Measurements from ENCODE around the gene SMIM12. TPM values are rescaled to one million over a fixed set of nuclear protein-coding genes. Genes with fewer than 3 reads are reported as not detected.

The SMIM12 gene
- total and polyA plus RNA-seq, 2 donors: 9.7 to 47.8 TPM

DNA sequence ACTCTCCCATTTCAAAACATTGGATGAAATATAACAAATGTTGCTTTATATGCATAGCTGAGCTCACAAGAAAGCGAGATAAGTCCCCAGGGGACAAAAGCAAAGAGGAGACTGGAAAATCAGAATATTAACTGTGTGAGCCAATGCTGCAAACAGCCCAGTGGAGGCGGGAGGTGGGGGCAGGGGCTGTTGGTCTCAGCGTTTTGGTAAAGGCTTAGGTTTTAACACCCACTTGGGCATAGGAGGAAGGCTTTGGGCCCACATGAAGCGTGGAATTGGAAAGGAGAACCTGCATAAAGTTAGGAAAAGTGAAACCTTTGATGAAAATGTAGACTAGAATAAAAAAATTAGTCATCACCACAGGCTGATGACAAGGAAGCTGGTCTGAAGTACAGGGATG is 30.2 kb upstream of the SMIM12 start:
- H3K27ac ChIP-seq (ENCODE audit: low read depth): no peak overlapping the region
- DNase-seq (ENCODE audit: extremely low spot score): no peak
- 41% methylated on average over 4 of the region's 4 CpGs for WGBS
- H3K36me3 ChIP-seq (ENCODE audit: insufficient read depth): no peaks in the 10 kb centered on the region
- H3K4me3 ChIP-seq (ENCODE audit: low read depth, low read length): no peak overlapping the region
- no peaks in the 10 kb centered on the region for H3K4me1 ChIP-seq (ENCODE audit: insufficient read depth)

DNA sequence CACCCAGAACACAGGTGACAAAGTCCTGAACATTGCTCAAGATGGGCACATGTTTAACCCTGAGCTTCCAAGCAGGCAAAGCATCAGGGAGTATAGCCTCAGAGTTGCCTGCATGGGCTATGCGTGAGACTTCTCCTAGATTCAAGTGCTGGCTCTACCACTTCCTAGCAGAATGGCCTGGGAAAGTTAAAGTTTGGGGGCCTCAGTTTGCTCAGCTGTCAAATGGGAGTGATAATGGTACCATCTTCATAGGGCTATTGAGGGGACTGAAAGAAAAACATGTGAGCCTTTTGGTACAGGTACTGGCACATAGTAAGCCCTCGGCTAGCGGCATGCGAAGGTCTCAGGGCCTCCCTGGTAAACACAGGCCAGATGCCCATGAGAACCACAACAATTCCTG is 28.0 kb upstream of the SMIM12 start:
- Histone ChIP-seq H3K4me1 (ENCODE audit: insufficient read depth) (no peaks in the 10 kb centered on the region), H3K36me3 (ENCODE audit: insufficient read depth) (no peaks in the 10 kb centered on the region), H3K27ac (ENCODE audit: low read depth) (no peak overlapping the region), H3K4me3 (ENCODE audit: low read depth, low read length) (no peak overlapping the region)
- 93% methylated on average over 4 of the region's 4 CpGs for WGBS
- no peak for DNase-seq (ENCODE audit: extremely low spot score)

DNA sequence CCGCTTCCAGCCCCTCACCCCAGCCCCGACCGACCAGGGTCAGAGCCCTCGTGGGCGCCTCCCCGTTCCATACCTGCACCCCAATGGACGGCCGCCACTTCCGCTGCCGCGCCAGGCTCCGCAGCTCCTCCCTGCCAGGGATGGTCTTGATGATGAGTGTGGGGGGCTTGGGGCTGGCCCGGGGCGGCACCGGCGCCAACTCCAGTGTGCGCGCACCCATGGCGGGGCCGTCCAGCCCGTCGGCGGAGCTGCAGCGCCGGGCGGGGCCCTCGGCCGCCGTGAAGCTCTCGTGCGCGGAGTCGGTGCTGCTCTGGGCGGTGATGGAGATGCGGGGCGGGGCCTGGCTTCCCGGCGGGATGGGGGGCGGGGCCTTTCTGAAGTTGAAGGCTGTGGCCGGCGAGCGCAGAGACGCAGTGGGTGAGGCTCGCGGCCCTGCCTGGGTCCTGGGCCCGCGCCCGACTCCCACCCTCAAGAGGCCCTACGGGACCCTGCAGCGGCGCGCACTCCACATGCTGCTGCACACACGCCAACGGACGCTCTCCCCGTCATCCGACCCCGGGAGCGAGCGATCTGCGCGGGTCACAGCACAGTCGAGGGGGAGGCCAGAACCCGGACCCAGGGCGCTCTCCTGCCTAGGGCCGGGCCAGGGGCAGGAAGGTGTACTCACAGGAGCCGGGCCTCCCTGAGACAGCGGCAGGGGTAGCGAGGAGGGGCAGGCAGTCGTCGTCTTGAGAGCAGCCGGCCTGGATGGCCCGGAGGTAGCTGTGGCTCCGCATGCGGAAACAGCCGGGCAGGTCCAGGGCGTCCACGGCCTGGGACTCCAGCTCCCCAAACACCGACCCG is 26.1 kb upstream of the SMIM12 start:
- H3K4me3 ChIP-seq (ENCODE audit: low read depth, low read length): peak overlapping the region; percentile 36
- no peak overlapping the region for H3K27ac ChIP-seq (ENCODE audit: low read depth)
- no peak for DNase-seq (ENCODE audit: extremely low spot score)
- H3K4me1 ChIP-seq (ENCODE audit: insufficient read depth): no peaks in the 10 kb centered on the region
- 2% methylated on average over 80 of the region's 80 CpGs for WGBS
- H3K36me3 ChIP-seq (ENCODE audit: insufficient read depth): no peaks in the 10 kb centered on the region

DNA sequence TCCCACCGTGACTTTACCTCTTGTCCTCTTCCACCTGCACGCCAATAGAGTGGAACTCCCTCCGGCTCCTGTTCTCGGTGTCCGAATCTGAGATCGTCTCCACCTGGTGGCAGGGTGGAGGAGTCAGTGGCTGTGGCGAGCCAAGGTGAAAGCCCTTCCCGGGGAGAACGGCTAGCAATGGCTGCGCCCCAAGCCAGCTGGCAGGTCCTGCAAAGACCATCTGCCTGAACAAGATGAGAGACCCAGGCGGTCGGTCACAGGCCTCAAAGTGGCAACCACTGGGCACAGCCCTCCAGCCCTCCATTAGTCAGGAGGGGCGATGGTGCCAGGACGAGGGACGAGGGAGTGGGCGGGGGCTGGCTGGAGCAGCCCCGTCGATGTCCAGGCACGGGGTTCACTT is 25.4 kb upstream of the SMIM12 start:
- Histone ChIP-seq H3K4me3 (ENCODE audit: low read depth, low read length) (no peak overlapping the region), H3K4me1 (ENCODE audit: insufficient read depth) (no peaks in the 10 kb centered on the region), H3K27ac (ENCODE audit: low read depth) (no peak overlapping the region), H3K36me3 (ENCODE audit: insufficient read depth) (no peaks in the 10 kb centered on the region)
- 20% methylated on average over 19 of the region's 19 CpGs for WGBS
- no peak for DNase-seq (ENCODE audit: extremely low spot score)

DNA sequence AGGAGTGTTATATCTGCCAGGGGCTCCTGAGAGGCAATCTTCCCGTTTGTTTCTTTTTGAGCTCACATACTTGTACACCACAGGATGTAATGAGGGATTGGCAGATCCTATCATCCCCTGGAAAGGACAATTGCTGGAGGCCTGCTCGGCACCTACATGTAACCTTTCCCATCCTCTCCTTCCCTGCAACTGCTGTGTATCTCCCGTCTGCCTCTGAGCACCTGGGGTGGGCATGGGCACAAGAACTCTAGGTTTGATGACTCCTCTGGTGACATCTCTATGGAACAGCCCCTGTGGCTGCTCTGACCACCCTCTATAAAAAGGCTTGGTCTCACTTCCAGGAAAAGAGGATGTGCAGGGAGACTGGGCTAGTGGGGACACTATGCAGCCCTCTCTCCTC is 25.0 kb upstream of the SMIM12 start:
- H3K4me3 ChIP-seq (ENCODE audit: low read depth, low read length): no peak overlapping the region
- no peaks in the 10 kb centered on the region for H3K4me1 ChIP-seq (ENCODE audit: insufficient read depth)
- DNase-seq (ENCODE audit: extremely low spot score): no peak
- H3K27ac ChIP-seq (ENCODE audit: low read depth): no peak overlapping the region
- WGBS: 50% methylated on average over 3 of the region's 3 CpGs
- H3K36me3 ChIP-seq (ENCODE audit: insufficient read depth): no peaks in the 10 kb centered on the region

DNA sequence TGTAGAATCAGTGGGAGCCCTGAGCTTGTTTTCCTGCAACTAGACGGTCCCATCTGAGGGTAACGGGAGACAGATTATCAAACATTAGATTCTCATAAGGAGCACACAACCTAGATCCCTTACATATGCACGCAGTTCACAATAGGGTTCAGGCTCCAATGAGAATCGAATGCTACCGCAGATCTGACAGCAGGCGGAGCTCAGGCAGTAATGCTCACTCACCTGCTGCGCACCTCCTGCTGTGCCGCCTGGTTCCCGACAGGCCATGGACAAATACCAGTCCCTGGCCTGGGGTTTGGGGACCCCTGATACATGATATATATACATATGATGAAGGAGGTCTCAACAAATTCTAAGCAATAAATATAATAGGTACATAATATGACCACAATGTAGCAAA is 19.7 kb upstream of the SMIM12 start:
- DNase-seq (ENCODE audit: extremely low spot score): no peak
- Histone ChIP-seq H3K4me3 (ENCODE audit: low read depth, low read length) (no peak overlapping the region), H3K4me1 (ENCODE audit: insufficient read depth) (no peaks in the 10 kb centered on the region), H3K27ac (ENCODE audit: low read depth) (no peak overlapping the region), H3K36me3 (ENCODE audit: insufficient read depth) (no peaks in the 10 kb centered on the region)
- WGBS: 63% methylated on average over 9 of the region's 9 CpGs

DNA sequence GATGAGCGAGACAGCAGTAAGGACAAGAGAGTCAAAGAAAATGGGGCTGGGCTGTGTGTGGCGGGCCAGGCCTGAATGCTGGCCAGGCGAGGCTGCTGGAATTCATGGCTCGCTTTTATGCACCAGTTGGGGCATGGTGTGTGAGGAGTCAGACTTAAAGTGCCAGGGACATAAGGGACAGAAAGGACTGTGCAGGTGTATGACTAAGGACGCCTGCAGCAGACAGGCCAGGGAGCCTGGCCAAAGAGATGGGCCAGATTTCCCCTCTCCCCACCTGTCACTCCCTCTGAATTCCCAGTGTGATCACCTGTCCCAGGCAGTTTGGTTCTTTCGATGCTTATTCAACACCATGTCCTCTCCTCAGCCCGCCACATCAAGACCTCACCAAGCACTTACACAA is 16.9 kb upstream of the SMIM12 start:
- no peaks in the 10 kb centered on the region for H3K4me1 ChIP-seq (ENCODE audit: insufficient read depth)
- no peak overlapping the region for H3K27ac ChIP-seq (ENCODE audit: low read depth)
- no peak overlapping the region for H3K4me3 ChIP-seq (ENCODE audit: low read depth, low read length)
- 79% methylated on average over 7 of the region's 7 CpGs for WGBS
- no peak for DNase-seq (ENCODE audit: extremely low spot score)
- no peaks in the 10 kb centered on the region for H3K36me3 ChIP-seq (ENCODE audit: insufficient read depth)

DNA sequence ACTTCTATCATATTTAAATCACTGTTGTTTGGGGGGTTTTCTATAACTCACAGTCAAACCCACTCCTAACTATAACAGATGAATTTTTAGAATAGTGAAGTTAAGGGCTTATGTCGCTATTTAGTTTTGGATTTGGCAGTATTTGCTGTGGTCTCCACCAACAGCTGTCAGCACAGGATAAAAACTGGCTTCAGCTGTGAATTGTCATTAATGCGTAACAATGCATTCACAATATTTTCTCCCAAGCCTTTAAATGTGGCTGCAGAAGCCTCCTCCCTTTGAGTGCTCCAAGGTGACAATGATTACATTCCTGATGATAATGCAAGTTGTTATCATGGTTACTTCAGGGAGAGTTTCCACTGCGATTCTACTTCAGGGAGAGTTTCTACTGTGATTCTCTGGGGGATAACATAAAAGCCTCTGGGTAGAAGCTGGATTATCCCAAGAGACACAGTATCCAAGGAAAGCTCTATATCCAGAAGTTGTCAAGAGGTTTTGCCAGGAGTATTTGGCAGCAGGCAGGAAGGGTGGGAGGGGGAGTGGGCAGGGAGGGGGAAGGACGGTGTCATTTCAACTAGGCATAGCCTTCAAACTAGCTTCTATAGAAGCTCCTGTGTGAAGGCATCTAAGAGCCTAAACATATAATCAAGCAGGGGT is 14.9 kb upstream of the SMIM12 start:
- H3K4me1 ChIP-seq (ENCODE audit: insufficient read depth): no peaks in the 10 kb centered on the region
- no peak for DNase-seq (ENCODE audit: extremely low spot score)
- H3K27ac ChIP-seq (ENCODE audit: low read depth): no peak overlapping the region
- no peak overlapping the region for H3K4me3 ChIP-seq (ENCODE audit: low read depth, low read length)
- 29% methylated on average over 4 of the region's 4 CpGs for WGBS
- H3K36me3 ChIP-seq (ENCODE audit: insufficient read depth): no peaks in the 10 kb centered on the region

DNA sequence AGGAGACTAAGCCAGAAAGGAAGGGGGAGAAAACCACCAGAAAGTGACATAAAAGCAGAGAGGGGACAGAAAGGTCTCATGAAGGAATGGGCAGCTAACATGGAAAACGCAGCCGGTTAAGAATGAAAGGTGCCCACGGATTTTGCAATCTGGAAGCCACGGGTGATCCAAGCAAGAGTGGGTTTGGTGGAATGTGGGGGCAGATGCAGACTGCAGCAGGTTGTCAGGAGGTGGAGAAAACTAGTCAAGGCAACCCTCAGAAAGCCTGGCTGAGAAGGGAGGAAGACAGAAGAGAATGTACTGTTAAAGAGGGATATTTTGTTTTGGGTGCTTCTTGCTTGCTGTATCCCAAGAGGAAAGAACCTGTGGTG is 12.6 kb upstream of the SMIM12 start:
- no peak overlapping the region for H3K4me3 ChIP-seq (ENCODE audit: low read depth, low read length)
- H3K27ac ChIP-seq (ENCODE audit: low read depth): no peak overlapping the region
- 80% methylated on average over 4 of the region's 4 CpGs for WGBS
- no peaks in the 10 kb centered on the region for H3K36me3 ChIP-seq (ENCODE audit: insufficient read depth)
- no peak for DNase-seq (ENCODE audit: extremely low spot score)
- H3K4me1 ChIP-seq (ENCODE audit: insufficient read depth): no peaks in the 10 kb centered on the region

DNA sequence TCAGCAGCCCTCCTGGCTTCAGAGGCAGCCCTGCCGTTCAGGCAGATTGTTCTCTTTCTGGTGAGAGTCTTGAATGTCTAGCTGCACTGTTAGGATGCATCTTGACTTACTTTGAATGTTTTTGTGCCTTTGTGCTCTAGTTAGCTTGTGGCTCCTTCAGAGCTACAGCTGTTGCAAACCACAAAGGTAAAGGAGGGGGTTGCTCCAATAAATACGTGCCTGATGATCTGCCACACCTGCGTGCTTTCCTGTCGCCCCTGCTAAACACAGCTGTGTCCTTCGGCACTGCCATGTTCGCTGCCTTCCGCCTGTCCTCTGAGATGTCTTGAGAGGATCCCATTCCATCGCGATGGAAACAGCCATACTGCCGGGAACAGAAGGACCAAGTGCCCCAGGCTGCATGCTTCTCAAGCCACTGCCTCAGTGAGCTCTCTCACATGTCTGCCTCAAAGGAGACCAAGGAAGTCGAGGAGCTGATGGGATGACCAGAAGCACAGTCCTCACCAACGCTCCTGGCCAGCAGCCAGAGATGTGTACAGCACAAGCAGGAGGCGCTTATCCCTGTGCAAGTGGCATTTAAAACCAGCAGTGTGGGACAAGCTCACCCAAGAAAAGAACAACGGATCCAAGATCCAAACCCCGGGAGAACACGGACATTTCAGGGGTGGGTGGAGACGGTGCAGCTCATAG is 12.0 kb upstream of the SMIM12 start:
- DNase-seq (ENCODE audit: extremely low spot score): no peak

DNA sequence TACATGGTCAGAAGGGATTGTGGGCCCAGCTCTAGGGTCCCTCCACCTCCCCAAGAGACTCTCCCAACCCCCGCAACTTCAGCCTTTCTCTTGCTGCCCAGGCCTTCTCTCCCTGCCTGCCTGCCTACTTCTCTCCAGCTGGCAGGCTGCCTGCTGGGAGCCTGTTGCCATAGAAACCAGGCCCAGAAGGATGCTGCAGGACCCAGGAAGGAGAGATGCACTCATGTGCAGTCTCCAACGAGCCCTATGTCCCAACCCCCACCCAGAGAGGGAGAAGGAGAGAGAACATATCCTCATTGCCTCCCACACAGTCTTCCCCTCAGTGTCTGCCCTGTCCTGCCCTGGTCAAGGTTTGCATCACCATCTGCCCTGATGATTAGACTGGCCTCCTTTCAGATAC is 10.8 kb upstream of the SMIM12 start:
- WGBS: 62% methylated on average over 2 of the region's 2 CpGs
- H3K27ac ChIP-seq (ENCODE audit: low read depth): no peak overlapping the region
- H3K36me3 ChIP-seq (ENCODE audit: insufficient read depth): no peaks in the 10 kb centered on the region
- H3K4me3 ChIP-seq (ENCODE audit: low read depth, low read length): no peak overlapping the region
- no peak for DNase-seq (ENCODE audit: extremely low spot score)
- H3K4me1 ChIP-seq (ENCODE audit: insufficient read depth): no peaks in the 10 kb centered on the region

More for the DNA sequence above, 12.0 kb upstream of the SMIM12 start:
- no peak overlapping the region for H3K4me3 ChIP-seq (ENCODE audit: low read depth, low read length)
- 75% methylated on average over 17 of the region's 17 CpGs for WGBS
- no peaks in the 10 kb centered on the region for H3K36me3 ChIP-seq (ENCODE audit: insufficient read depth)
- no peak overlapping the region for H3K27ac ChIP-seq (ENCODE audit: low read depth)
- no peaks in the 10 kb centered on the region for H3K4me1 ChIP-seq (ENCODE audit: insufficient read depth)

DNA sequence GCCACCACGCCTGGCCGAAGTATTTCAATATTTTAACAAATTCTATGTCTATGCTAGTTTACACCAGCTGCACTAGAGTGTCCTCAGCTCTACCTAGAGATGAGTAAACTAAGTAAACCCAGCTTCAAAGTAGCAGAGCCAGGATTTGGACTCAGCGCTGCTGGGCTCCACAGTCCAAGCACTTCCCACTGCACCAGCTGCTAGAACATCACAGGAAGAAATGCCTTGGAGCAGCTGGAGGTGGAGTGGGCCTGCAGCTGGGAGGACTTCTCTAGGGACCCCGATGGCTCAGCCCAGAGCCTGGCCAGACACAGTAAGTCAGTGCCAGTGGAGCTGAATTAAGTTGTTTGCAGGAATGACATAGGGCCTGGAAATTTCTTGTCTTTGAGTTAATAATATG is 10.2 kb upstream of the SMIM12 start:
- 90% methylated on average over 4 of the region's 4 CpGs for WGBS
- Histone ChIP-seq H3K27ac (ENCODE audit: low read depth) (no peak overlapping the region), H3K4me3 (ENCODE audit: low read depth, low read length) (no peak overlapping the region), H3K36me3 (ENCODE audit: insufficient read depth) (no peaks in the 10 kb centered on the region), H3K4me1 (ENCODE audit: insufficient read depth) (no peaks in the 10 kb centered on the region)
- no peak for DNase-seq (ENCODE audit: extremely low spot score)

DNA sequence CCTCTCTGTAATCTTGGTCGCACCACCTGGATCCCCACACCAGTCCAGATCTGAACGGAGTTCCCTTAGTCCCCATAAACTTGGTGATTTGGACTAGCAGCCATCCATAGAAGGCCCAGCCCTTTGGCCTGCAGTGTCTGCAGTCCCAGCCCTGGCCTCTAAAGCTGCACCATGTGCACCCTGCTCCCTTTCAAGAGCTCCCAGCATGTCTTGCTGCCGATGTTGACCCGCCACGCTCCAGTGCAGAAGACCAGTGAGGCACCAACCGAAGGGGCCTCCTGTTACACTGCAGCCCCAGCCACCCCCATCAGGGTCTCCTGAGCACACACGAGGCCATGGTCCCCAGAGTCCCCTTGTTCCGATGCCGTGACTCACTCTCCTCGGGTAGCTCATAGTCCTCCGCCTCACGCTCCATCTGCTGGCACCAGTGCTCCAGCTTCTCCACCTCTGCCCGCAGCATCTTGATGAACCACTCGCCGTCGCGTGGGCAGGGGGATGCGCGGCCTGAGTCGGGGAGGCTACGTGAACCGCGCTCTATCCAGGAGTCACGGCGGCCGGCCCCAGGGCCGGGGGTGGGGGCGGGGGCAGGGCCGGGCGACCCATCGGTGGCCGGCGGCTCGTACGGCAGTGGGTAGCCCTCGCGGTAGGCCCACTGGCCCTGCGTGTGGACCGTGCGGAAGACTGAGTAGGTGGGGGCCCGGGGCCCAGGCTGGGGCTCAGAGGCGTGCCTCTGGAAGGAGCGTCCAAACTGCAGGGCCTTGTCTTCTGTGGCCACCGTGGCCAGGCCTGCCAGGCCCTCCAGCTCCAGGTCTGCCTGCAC is 8.9 kb upstream of the SMIM12 start:
- no peak overlapping the region for H3K4me3 ChIP-seq (ENCODE audit: low read depth, low read length)
- DNase-seq (ENCODE audit: extremely low spot score): no peak
- 91% methylated on average over 44 of the region's 44 CpGs for WGBS
- no peak overlapping the region for H3K27ac ChIP-seq (ENCODE audit: low read depth)
- H3K36me3 ChIP-seq (ENCODE audit: insufficient read depth): no peaks in the 10 kb centered on the region
- H3K4me1 ChIP-seq (ENCODE audit: insufficient read depth): no peaks in the 10 kb centered on the region

Measured in urinary bladder (tissue), 4 donors.